ENCODE results near the gene TSPAN31.

TSPAN31 gene

DNA sequence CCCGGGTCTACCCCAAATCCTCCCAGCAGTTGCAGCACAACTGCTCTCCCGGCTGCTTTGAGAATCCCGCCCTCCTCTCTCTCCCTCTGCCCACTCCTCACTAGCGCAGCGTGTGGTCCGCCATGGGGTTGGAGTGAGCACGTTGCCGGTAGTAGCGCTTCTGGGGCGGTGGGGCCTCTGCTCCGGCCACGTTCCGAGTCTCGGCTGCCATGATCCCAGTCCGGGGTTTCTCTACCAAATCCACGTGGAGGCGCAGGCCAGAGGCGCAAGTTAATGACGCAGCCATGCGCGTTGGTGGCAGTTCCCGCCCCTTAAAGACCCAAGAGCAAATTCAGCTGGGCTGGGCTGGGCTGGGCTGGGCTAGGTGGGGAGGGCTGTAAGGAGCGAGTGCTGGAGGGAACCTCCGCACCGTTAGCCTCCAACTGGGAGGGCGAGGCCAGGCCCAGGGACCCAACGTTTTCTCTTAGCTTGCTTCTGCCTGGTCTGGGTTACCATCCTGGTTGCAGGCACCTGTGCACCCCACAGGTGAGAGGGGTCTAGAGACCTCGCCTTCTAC is 27.1 kb downstream of the TSPAN31 start, which contains the start of gene METTL1 (continued):
- TF ChIP-seq, protein P1, sequence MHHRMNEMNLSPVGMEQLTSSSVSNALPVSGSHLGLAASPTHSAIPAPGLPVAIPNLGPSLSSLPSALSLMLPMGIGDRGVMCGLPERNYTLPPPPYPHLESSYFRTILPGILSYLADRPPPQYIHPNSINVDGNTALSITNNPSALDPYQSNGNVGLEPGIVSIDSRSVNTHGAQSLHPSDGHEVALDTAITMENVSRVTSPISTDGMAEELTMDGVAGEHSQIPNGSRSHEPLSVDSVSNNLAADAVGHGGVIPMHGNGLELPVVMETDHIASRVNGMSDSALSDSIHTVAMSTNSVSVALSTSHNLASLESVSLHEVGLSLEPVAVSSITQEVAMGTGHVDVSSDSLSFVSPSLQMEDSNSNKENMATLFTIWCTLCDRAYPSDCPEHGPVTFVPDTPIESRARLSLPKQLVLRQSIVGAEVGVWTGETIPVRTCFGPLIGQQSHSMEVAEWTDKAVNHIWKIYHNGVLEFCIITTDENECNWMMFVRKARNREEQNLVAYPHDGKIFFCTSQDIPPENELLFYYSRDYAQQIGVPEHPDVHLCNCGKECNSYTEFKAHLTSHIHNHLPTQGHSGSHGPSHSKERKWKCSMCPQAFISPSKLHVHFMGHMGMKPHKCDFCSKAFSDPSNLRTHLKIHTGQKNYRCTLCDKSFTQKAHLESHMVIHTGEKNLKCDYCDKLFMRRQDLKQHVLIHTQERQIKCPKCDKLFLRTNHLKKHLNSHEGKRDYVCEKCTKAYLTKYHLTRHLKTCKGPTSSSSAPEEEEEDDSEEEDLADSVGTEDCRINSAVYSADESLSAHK (tag by site-specific recombination; IDR thresholded peaks at IDR 0.05): peak; percentile 57
- TF ChIP-seq YY2 (tag by site-specific recombination; IDR thresholded peaks at IDR 0.05) (peak; percentile 94), YY1 (tag by site-specific recombination; IDR thresholded peaks at IDR 0.05) (peak; percentile 96), MYNN (tag by site-specific recombination; IDR thresholded peaks at IDR 0.05; ENCODE audit: borderline replicate concordance) (peak; percentile 66; the same call in 1 of the 2 replicates), ZNF660 (tag by site-specific recombination; IDR thresholded peaks at IDR 0.05) (peak; percentile 90), ZNF561 (tag by site-specific recombination; IDR thresholded peaks at IDR 0.05; ENCODE audit: borderline replicate concordance) (peak; percentile 84), ZNF248 (tag by site-specific recombination; IDR thresholded peaks at IDR 0.05) (no peak), ZNF10 (tag by site-specific recombination; IDR thresholded peaks at IDR 0.05) (peak; percentile 95), ZNF394 (tag by site-specific recombination; IDR thresholded peaks at IDR 0.05; ENCODE audit: borderline replicate concordance) (peak; percentile 79; the same call in 1 of the 2 replicates), ZNF544 (tag by site-specific recombination; IDR thresholded peaks at IDR 0.05) (no peak)
- TF ChIP-seq, protein P2, sequence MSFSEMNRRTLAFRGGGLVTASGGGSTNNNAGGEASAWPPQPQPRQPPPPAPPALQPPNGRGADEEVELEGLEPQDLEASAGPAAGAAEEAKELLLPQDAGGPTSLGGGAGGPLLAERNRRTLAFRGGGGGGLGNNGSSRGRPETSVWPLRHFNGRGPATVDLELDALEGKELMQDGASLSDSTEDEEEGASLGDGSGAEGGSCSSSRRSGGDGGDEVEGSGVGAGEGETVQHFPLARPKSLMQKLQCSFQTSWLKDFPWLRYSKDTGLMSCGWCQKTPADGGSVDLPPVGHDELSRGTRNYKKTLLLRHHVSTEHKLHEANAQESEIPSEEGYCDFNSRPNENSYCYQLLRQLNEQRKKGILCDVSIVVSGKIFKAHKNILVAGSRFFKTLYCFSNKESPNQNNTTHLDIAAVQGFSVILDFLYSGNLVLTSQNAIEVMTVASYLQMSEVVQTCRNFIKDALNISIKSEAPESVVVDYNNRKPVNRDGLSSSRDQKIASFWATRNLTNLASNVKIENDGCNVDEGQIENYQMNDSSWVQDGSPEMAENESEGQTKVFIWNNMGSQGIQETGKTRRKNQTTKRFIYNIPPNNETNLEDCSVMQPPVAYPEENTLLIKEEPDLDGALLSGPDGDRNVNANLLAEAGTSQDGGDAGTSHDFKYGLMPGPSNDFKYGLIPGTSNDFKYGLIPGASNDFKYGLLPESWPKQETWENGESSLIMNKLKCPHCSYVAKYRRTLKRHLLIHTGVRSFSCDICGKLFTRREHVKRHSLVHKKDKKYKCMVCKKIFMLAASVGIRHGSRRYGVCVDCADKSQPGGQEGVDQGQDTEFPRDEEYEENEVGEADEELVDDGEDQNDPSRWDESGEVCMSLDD (tag by site-specific recombination; IDR thresholded peaks at IDR 0.05): peak; percentile 98

DNA sequence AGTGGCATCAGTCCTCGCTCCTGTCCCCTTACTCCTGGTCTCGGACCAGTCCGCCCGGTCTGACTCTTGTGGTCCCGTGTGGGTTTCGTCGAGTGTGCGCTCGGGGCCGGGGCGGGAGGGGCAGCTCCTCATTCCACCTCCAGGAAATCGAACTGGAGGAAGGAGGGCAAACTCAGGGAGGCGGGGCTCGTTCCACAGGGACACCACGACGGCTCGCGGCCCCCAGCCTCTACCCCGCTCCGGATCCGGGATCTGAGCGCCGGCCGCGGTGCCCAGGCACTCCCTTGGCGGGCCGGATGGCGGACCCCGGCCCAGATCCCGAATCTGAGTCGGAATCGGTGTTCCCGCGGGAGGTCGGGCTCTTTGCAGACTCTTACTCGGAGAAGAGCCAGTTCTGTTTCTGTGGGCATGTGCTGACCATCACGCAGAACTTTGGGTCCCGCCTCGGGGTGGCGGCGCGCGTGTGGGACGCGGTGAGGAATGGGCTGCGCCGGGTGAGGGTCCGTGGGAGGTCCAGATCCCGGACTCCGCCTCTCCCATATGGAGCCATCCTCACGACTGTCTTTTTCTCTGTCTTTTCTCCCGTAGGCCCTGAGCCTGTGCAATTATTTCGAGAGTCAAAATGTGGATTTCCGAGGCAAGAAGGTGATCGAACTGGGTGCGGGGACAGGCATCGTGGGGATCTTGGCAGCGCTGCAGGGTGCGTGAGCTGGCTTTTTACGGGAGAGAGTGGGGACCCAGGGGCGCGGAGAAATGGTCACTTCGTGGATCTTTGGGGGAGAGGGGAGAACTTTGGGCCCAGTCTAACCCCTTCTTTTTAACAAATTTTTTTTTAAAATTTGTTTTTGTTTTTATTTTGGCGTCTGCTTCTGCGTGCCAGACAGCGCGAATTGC is 27.8 kb downstream of the TSPAN31 start, which contains the start of gene EEF1AKMT3:
EEF1AKMT3 (plus strand) TSS at position 186 of the 894 bp plus-strand sequence; CDS start at position 297, 111 bp downstream.
- no peaks in the 10 kb centered on the region for H3K9me3 ChIP-seq (ENCODE audit: control insufficient read depth, insufficient read depth, low read depth, low read length)
- peaks cover 5 to 47% of the 10 kb centered on the region in 2 experiments; a peak in 2 of 3 replicates for H3K36me3 ChIP-seq (ENCODE audit: control insufficient read depth in 2 of 2, insufficient read depth in 1 of 2, low read length in 2 of 2)
- H3K27ac ChIP-seq (ENCODE audit: extremely low read depth, low read depth, low read length): peak within 1 kb of the TSS; percentile 94
- ChIA-PET POLR2A (interaction anchor here (0.6 to 1.8 kb wide), 17 partner anchors 9 to 169 kb away, joined by 3 to 14 read pairs (median 4); partner anchors contain the start of genes ATP23, CDK4, CTDSP2 and MARCHF9), CTCF (interaction anchor here (0.7 to 1.4 kb wide), 4 partner anchors 10 to 37 kb away, joined by 3 to 6 read pairs (median 6); partner anchors contain the start of gene TSFM)
- peak within 1 kb of the TSS; percentile 93 for H3K4me3 ChIP-seq (ENCODE audit: low read depth, low read length)
- peaks cover 6% of the 10 kb centered on the region; the same call in 1 of the 2 replicates for H3K4me1 ChIP-seq (ENCODE audit: control insufficient read depth, insufficient read depth, low read length)
- TF ChIP-seq ZBTB8A (tag by site-specific recombination; IDR thresholded peaks at IDR 0.05) (peak; percentile 52; the same call in 1 of the 2 replicates), ZNF146 (tag by site-specific recombination; IDR thresholded peaks at IDR 0.05) (no peak), SP3 (tag by site-specific recombination; IDR thresholded peaks at IDR 0.05) (peak; percentile 50), FEZF1 (tag by site-specific recombination; IDR thresholded peaks at IDR 0.05) (0 out of 2 replicates have a peak, but pooled peaks have one; percentile 10), ZNF654 (tag by site-specific recombination; IDR thresholded peaks at IDR 0.05; ENCODE audit: low read depth) (no peak), ZFP37 (tag by site-specific recombination; IDR thresholded peaks at IDR 0.05) (peak; percentile 33; the same call in 1 of the 2 replicates), BCL11A (tag by site-specific recombination; IDR thresholded peaks at IDR 0.05; ENCODE audit: low read depth) (0 out of 2 replicates have a peak, but pooled peaks have one; percentile 34), ZNF266 (tag by site-specific recombination; IDR thresholded peaks at IDR 0.05; ENCODE audit: low read depth) (no peak), ZNF600 (tag by site-specific recombination; IDR thresholded peaks at IDR 0.05) (peak; percentile 47; the same call in 1 of the 2 replicates)
- TF ChIP-seq, protein P3, sequence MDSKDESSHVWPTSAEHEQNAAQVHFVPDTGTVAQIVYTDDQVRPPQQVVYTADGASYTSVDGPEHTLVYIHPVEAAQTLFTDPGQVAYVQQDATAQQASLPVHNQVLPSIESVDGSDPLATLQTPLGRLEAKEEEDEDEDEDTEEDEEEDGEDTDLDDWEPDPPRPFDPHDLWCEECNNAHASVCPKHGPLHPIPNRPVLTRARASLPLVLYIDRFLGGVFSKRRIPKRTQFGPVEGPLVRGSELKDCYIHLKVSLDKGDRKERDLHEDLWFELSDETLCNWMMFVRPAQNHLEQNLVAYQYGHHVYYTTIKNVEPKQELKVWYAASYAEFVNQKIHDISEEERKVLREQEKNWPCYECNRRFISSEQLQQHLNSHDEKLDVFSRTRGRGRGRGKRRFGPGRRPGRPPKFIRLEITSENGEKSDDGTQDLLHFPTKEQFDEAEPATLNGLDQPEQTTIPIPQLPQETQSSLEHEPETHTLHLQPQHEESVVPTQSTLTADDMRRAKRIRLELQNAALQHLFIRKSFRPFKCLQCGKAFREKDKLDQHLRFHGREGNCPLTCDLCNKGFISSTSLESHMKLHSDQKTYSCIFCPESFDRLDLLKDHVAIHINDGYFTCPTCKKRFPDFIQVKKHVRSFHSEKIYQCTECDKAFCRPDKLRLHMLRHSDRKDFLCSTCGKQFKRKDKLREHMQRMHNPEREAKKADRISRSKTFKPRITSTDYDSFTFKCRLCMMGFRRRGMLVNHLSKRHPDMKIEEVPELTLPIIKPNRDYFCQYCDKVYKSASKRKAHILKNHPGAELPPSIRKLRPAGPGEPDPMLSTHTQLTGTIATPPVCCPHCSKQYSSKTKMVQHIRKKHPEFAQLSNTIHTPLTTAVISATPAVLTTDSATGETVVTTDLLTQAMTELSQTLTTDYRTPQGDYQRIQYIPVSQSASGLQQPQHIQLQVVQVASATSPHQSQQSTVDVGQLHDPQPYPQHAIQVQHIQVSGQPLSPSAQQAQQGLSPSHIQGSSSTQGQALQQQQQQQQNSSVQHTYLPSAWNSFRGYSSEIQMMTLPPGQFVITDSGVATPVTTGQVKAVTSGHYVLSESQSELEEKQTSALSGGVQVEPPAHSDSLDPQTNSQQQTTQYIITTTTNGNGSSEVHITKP (tag by site-specific recombination; IDR thresholded peaks at IDR 0.05): 0 out of 2 replicates have a peak, but pooled peaks have one; percentile 24
- TF ChIP-seq, protein P4, sequence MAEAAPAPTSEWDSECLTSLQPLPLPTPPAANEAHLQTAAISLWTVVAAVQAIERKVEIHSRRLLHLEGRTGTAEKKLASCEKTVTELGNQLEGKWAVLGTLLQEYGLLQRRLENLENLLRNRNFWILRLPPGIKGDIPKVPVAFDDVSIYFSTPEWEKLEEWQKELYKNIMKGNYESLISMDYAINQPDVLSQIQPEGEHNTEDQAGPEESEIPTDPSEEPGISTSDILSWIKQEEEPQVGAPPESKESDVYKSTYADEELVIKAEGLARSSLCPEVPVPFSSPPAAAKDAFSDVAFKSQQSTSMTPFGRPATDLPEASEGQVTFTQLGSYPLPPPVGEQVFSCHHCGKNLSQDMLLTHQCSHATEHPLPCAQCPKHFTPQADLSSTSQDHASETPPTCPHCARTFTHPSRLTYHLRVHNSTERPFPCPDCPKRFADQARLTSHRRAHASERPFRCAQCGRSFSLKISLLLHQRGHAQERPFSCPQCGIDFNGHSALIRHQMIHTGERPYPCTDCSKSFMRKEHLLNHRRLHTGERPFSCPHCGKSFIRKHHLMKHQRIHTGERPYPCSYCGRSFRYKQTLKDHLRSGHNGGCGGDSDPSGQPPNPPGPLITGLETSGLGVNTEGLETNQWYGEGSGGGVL (tag by site-specific recombination; IDR thresholded peaks at IDR 0.05): peak; percentile 69
